M059J (cell line): Measurements from ENCODE around the gene F5. TPM values are rescaled to one million over a fixed set of nuclear protein-coding genes. Genes with fewer than 3 reads are reported as not detected.
"Not testable (repeated sequence)": the region's sequence is repeated elsewhere in the genome, so short reads cannot be mapped to it uniquely, and the experiment has no call there.

ENCODE experiments used
- DNase-seq: peaks from one replicate; pipeline ENCODE4 v3.0.0-alpha.2; 2012; ENCODE audit warnings: low read depth
- total RNA-seq: library from RNA; depleted of rRNA; stranded (reverse); fragments of >200 nt; shearing (Covaris generic); gene quantifications from 2 replicates; pipeline ENCODE4 v1.2.3, GENCODE V29; 2014

Gene F5
- total RNA-seq, 1 experiment from 2014 or later: not detected

- DNase-seq: peak; percentile 82
Observed at GRCh38 chr1:169511316-169512005, 74.8 kb downstream of the F5 start.

- DNase-seq: no peak
Observed at GRCh38 chr1:169510060-169510459, 76.2 kb downstream of the F5 start.

- DNase-seq: no peak
Observed at GRCh38 chr1:169509354-169509753, 76.9 kb downstream of the F5 start.

GRCh38 chr1:169508432-169509338 is 77.6 kb downstream of the F5 start:
- DNase-seq: no peak

- DNase-seq: no peak
Observed at GRCh38 chr1:169507413-169507812, 78.9 kb downstream of the F5 start.

GRCh38 chr1:169503601-169504000 is 82.7 kb downstream of the F5 start:
- DNase-seq: not testable (repeated sequence)

GRCh38 chr1:169499807-169500206 is 86.5 kb downstream of the F5 start:
- no peak for DNase-seq

- DNase-seq: no peak
Observed at GRCh38 chr1:169497317-169497716, 89.0 kb downstream of the F5 start.

- no peak for DNase-seq
Observed at GRCh38 chr1:169495916-169496315, 90.4 kb downstream of the F5 start.

GRCh38 chr1:169495046-169495775 is 91.1 kb downstream of the F5 start:
- peak; percentile 33 for DNase-seq

- no peak for DNase-seq
Observed at GRCh38 chr1:169494343-169494742, 91.9 kb downstream of the F5 start.

- DNase-seq: no peak
Observed at GRCh38 chr1:169493251-169493650, 93.0 kb downstream of the F5 start.

GRCh38 chr1:169491845-169492281 is 94.4 kb downstream of the F5 start:
- no peak for DNase-seq

GRCh38 chr1:169488157-169488556 is 98.1 kb downstream of the F5 start:
- DNase-seq: no peak

GRCh38 chr1:169487561-169487960 is 98.7 kb downstream of the F5 start:
- DNase-seq: no peak

- no peak for DNase-seq
Observed at GRCh38 chr1:169487133-169487532, 99.1 kb downstream of the F5 start.

GRCh38 chr1:169486281-169487051 is 99.8 kb downstream of the F5 start:
- peak; percentile 54 for DNase-seq

- DNase-seq: peak; percentile 99
Observed at GRCh38 chr1:169485431-169486280, 100.6 kb downstream of the F5 start, which contains the start of gene SLC19A2. Gene SLC19A2 (minus strand): TSS chr1:169485944. CDS start chr1:169485766, 178 bp downstream.

- peak; percentile 58 for DNase-seq
Observed at GRCh38 chr1:169484683-169485430, 101.4 kb downstream of the F5 start.

- no peak for DNase-seq
Observed at GRCh38 chr1:169484101-169484500, 102.2 kb downstream of the F5 start.
